GM12878 (cell line): ENCODE results near the gene GPR68. TPM values are rescaled to one million over a fixed set of nuclear protein-coding genes. Genes with fewer than 3 reads are reported as not detected.

Experiments
- ATAC-seq: fragments of 200-7000 bp; cut with Tn5 transposase; 3 replicates; pipeline ENCODE4 v1.9.1; 2020; ENCODE audit warnings: mild to moderate bottlenecking, moderate library complexity
- BruUV-seq: library from RNA; stranded (reverse); fragments of 400-500 nt; replicated peaks from 2 replicates; lab custom pipeline; 2021; lab: Mats Ljungman, UMichigan
- CTCF ChIA-PET: fragments of 300-600 bp; sonication (Branson Sonifier 250); formaldehyde crosslinking; extraction: SDS; loops from one replicate; lab custom pipeline; 2021; ENCODE audit warnings: inconsistent platforms; lab: Yijun Ruan, JAX
- POLR2A ChIA-PET: fragments of 350-600 bp; formaldehyde crosslinking; extraction: SDS; loops from one replicate; lab custom pipeline; 2021; ENCODE audit warnings: inconsistent platforms; lab: Charles Lee
- RAD21 ChIA-PET: fragments of 300-600 bp; sonication (Branson Sonifier 250); formaldehyde crosslinking; loops from one replicate; lab custom pipeline; 2023; ENCODE audit warnings: antibody characterized with exemption; ENCODE audit not compliant: unreplicated experiment; lab: Charles Lee
- SMC1A ChIA-PET: fragments of 300-600 bp; sonication (Branson Sonifier 250); formaldehyde crosslinking; loops from one replicate; lab custom pipeline; 2023; ENCODE audit not compliant: unreplicated experiment, uncharacterized antibody; lab: Charles Lee
- DNase-seq: peaks from one replicate; pipeline ENCODE4 v3.0.0-alpha.2; 2011; ENCODE audit warnings: low read depth, low spot score
- FAIRE-seq: peaks from 3 replicates; lab custom pipeline; 2011; peaks lifted over from hg19 to GRCh38; lab: Jason Lieb, UNC
- H2AFZ ChIP-seq: 2 replicates; pipeline ENCODE4 v1.6.0; 2011; ENCODE audit warnings: low read depth, low read length, control low read depth; ENCODE audit not compliant: control insufficient read depth
- H3K27ac ChIP-seq: 2 replicates; pipeline ENCODE4 v1.5.1; 2011; ENCODE audit warnings: control low read depth; ENCODE audit not compliant: control insufficient read depth, insufficient read depth
- H3K27me3 ChIP-seq, 2 experiments: replicated peaks in 1 of 2; 2 replicates each; pipeline versions ENCODE4 v1.6.0 to v1.6.1; 2011; ENCODE audit warnings: low read length in 1 of 2; ENCODE audit not compliant: control insufficient read depth in 2 of 2, insufficient read depth in 2 of 2
- H3K36me3 ChIP-seq, 2 experiments: 2 replicates each; pipeline ENCODE4 v1.5.1; 2011; ENCODE audit warnings: low read length in 1 of 2; ENCODE audit not compliant: control insufficient read depth in 2 of 2, insufficient read depth in 2 of 2
- H3K4me1 ChIP-seq: 2 replicates; pipeline ENCODE4 v1.6.1; 2011; ENCODE audit warnings: mild to moderate bottlenecking, low read length, moderate library complexity, mixed read lengths; ENCODE audit not compliant: control insufficient read depth, insufficient read depth
- H3K4me2 ChIP-seq: 2 replicates; pipeline ENCODE4 v1.6.0; 2011; ENCODE audit warnings: control low read depth; ENCODE audit not compliant: control insufficient read depth, insufficient read depth
- H3K4me3 ChIP-seq: fragments of 200-600 bp; sonication (generic); 2 replicates; pipeline ENCODE4 v1.5.1; 2016
- H3K79me2 ChIP-seq: 2 replicates; pipeline ENCODE4 v1.6.0; 2011; ENCODE audit warnings: low read length; ENCODE audit not compliant: control insufficient read depth, insufficient read depth
- H3K9ac ChIP-seq: 2 replicates; pipeline ENCODE4 v1.8.0; 2011; ENCODE audit warnings: low read length, control low read depth, mixed read lengths; ENCODE audit not compliant: control insufficient read depth, insufficient read depth
- H3K9me3 ChIP-seq: replicated peaks from 3 replicates; pipeline ENCODE4 v1.5.1; 2011; ENCODE audit warnings: mild to moderate bottlenecking, low read length; ENCODE audit not compliant: control insufficient read depth, insufficient read depth
- H4K20me1 ChIP-seq: 2 replicates; pipeline ENCODE4 v1.6.0; 2011; ENCODE audit not compliant: control insufficient read depth, insufficient read depth
- ASH2L ChIP-seq: fragments of 300-600, 200-600 bp; sonication (generic); IDR thresholded peaks from 2 replicates; pipeline ENCODE4 v1.6.1; 2017; ENCODE audit warnings: low read depth, mild to moderate bottlenecking, borderline replicate concordance
- MYB ChIP-seq: fragments of 150-350 bp; IDR thresholded peaks from 2 replicates; pipeline ENCODE4 v1.6.1; 2014; ENCODE audit warnings: mild to moderate bottlenecking, low read depth, low read length, borderline replicate concordance
- NFYA ChIP-seq: IDR thresholded peaks from 2 replicates; pipeline ENCODE4 v1.6.1; 2011; ENCODE audit warnings: low read depth, mild to moderate bottlenecking, low read length, improper control_type of control experiment, borderline replicate concordance
- TCF7 ChIP-seq: IDR thresholded peaks from 2 replicates; pipeline ENCODE4 v1.6.1; 2014; ENCODE audit warnings: antibody characterized with exemption, borderline replicate concordance
- WGBS: methylation state at CpG from one replicate; pipeline ENCODE4 v1.1.6; 2016; ENCODE audit warnings: low lambda C conversion rate; ENCODE audit not compliant: insufficient replicate concordance, insufficient coverage; ENCODE audit errors: missing lambda C conversion rate; 5-methylcytosine and 5-hydroxymethylcytosine counted together
- in situ Hi-C: fragments of 300-500 bp; cut with MboI; formaldehyde crosslinking; loops from 9 replicates; pipeline ENCODE4 v1.14.3; 2018; ENCODE audit warnings: mixed read lengths
- intact Hi-C: fragments of 100-400 bp; cut with micrococcal nuclease; formaldehyde crosslinking; loops from one replicate; pipeline ENCODE4 v1.14.2; 2022; ENCODE audit not compliant: unreplicated experiment
- polyA plus RNA-seq, 11 experiments: library from polyadenylated mRNA; depleted of rRNA in 4 of 11; unstranded in 6 of 11; stranded (reverse) in 5 of 11; fragments of >200 nt; fragmentation: Nextera tagmentation in 4 of 11; fragmentation: Illumina TruSeq in 1 of 11; extraction: Ambion mirVana in 4 of 11; extraction: Trizol in 1 of 11; gene quantifications; 1 replicate in 1 of 11; 2 replicates in 10 of 11; pipeline versions ENCODE4 v1.2.1 to v1.2.3, GENCODE V29; 2011 to 2016; ENCODE audit warnings: inconsistent platforms in 2 of 11, missing spikeins in 2 of 11, low read depth in 1 of 11
- total RNA-seq, 4 experiments: library from RNA; depleted of rRNA in 3 of 4; stranded (reverse); fragments of >200 nt in 3 of 4; fragmentation: Illumina TruSeq in 1 of 4; extraction: Trizol in 1 of 4; gene quantifications; 2 replicates each; pipeline versions ENCODE4 v1.2.1 to v1.2.3, GENCODE V29; 2013 to 2021
- TF ChIP-seq, protein P1 (sequence below): fragments of 450-650 bp; formaldehyde crosslinking; IDR thresholded peaks from 2 replicates; pipeline ENCODE4 v1.5.0; 2022; ENCODE audit warnings: mild to moderate bottlenecking, missing genetic modification characterization
- TF ChIP-seq, protein P2 (sequence below): IDR thresholded peaks from 2 replicates; pipeline ENCODE4 v1.6.1; 2012; ENCODE audit warnings: low read depth, low read length, improper control_type of control experiment

GPR68 gene
- total and polyA plus RNA-seq, 10 of the 15 experiments (the other 5 are each of a cell fraction or from before 2014, with no cell fraction given) = 0.06 to 3.4 (median 1.8) TPM

DNA sequence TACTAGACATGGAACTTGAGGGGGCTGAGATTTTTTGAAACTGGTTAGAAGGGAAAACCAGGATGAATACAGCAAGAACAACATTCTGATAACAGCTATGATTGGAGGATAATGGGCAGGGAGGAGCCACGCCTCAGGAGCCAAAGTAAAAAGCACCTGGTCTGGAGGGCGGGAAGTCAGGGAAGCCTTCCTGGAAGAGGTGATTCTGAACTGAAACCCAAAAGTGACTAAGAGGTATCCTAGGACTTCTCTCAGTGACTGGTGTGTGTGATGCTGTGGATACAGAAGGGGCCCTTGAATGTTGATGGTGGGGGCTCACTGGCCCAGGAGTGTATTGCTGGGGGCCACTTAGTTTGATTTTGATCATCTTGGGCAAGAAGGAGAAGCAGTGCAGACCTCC lies 18.8 kb upstream of the GPR68 start:
- ChIA-PET POLR2A (interaction anchor here (0.5 to 0.7 kb wide), 2 partner anchors 11 to 17 kb away, joined by 3 read pairs; no protein-coding TSS in a partner anchor), CTCF (interaction anchor here (0.5 to 2.8 kb wide), 3 partner anchors 14 to 86 kb away, joined by 3 to 10 read pairs (median 4); no protein-coding TSS in a partner anchor), RAD21 (interaction anchor here (1.5 kb wide), 1 partner anchor 11 kb away, joined by 5 read pairs; no protein-coding TSS in a partner anchor), SMC1A (interaction anchor here (1.0 kb wide), 2 partner anchors 20 to 37 kb away, joined by 3 to 4 read pairs; no protein-coding TSS in a partner anchor)
- H3K4me1 ChIP-seq = no peaks in the 10 kb centered on the region
- no peak for FAIRE-seq
- BruUV-seq = no TSS peak
- H3K36me3 ChIP-seq = no peaks in the 10 kb centered on the region
- no peak for DNase-seq
- H3K27me3 ChIP-seq = peaks cover 0 to 4% of the 10 kb centered on the region in 2 experiments; a peak in 1 of 4 replicates
- no peak overlapping the region for H3K4me2 ChIP-seq
- H2AFZ ChIP-seq = no peak overlapping the region
- intact Hi-C loops = no loop called here
- H3K79me2 ChIP-seq = no peaks in the 10 kb centered on the region
- TF ChIP-seq, protein P1, sequence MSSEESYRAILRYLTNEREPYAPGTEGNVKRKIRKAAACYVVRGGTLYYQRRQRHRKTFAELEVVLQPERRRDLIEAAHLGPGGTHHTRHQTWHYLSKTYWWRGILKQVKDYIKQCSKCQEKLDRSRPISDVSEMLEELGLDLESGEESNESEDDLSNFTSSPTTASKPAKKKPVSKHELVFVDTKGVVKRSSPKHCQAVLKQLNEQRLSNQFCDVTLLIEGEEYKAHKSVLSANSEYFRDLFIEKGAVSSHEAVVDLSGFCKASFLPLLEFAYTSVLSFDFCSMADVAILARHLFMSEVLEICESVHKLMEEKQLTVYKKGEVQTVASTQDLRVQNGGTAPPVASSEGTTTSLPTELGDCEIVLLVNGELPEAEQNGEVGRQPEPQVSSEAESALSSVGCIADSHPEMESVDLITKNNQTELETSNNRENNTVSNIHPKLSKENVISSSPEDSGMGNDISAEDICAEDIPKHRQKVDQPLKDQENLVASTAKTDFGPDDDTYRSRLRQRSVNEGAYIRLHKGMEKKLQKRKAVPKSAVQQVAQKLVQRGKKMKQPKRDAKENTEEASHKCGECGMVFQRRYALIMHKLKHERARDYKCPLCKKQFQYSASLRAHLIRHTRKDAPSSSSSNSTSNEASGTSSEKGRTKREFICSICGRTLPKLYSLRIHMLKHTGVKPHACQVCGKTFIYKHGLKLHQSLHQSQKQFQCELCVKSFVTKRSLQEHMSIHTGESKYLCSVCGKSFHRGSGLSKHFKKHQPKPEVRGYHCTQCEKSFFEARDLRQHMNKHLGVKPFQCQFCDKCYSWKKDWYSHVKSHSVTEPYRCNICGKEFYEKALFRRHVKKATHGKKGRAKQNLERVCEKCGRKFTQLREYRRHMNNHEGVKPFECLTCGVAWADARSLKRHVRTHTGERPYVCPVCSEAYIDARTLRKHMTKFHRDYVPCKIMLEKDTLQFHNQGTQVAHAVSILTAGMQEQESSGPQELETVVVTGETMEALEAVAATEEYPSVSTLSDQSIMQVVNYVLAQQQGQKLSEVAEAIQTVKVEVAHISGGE = no peak
- no peak for TF ChIP-seq TCF7
- TF ChIP-seq, protein P2, sequence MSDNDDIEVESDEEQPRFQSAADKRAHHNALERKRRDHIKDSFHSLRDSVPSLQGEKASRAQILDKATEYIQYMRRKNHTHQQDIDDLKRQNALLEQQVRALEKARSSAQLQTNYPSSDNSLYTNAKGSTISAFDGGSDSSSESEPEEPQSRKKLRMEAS = no peak
- no peak for TF ChIP-seq MYB
- TF ChIP-seq ASH2L = no peak
- TF ChIP-seq NFYA = no peak
- 79% methylated on average over 2 of the region's 2 CpGs for whole genome bisulfite sequencing
- H3K27ac ChIP-seq = no peak overlapping the region
- no peak overlapping the region for H3K4me3 ChIP-seq
- no peaks in the 10 kb centered on the region for H4K20me1 ChIP-seq
- H3K9me3 ChIP-seq = no peaks in the 10 kb centered on the region
- in situ Hi-C loops = no loop called here
- no peak for ATAC-seq
- H3K9ac ChIP-seq = no peak overlapping the region
